OCI-LY7 (cell line): ENCODE data around the gene BOD1L1.

Experiments
- EZH2phosphoT487 ChIP-seq: fragments of 200-600 bp; sonication (generic); IDR thresholded peaks from 2 replicates; pipeline ENCODE4 v1.6.1; 2018; ENCODE audit warnings: low read depth, borderline replicate concordance, mild to moderate bottlenecking, mixed run types, antibody characterized with exemption, low read length, moderate library complexity, mixed read lengths
- TF ChIP-seq, protein P1 (sequence below): fragments of 200-600 bp; sonication (generic); conservative IDR thresholded peaks from 2 replicates; pipeline ENCODE4 v1.5.1; 2014; ENCODE audit warnings: mild to moderate bottlenecking, antibody characterized with exemption, low read length, moderate library complexity, mixed read lengths

DNA sequence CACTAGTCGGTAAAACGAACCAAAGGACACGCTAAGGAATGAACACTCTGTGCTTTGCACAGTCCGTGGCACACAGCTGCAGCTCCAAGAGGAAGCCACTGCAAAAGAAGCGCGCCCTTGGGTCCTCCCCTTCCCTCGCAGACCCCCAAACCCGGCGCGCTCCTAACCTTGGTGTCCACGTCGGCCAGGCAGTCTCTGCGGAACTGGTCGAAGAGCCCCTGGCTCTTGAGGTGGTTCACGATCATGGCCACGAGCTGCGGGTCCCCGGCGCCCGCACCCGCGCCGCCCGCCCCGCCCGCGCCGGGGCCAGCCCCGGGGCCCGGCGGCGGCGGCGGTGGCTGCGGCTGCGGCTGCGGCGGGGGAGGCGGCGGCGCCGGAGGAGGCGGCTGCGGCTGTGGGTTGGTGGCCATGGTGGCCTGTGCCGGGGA lies 333 bp downstream of the BOD1L1 start:
- TF ChIP-seq, protein P1, sequence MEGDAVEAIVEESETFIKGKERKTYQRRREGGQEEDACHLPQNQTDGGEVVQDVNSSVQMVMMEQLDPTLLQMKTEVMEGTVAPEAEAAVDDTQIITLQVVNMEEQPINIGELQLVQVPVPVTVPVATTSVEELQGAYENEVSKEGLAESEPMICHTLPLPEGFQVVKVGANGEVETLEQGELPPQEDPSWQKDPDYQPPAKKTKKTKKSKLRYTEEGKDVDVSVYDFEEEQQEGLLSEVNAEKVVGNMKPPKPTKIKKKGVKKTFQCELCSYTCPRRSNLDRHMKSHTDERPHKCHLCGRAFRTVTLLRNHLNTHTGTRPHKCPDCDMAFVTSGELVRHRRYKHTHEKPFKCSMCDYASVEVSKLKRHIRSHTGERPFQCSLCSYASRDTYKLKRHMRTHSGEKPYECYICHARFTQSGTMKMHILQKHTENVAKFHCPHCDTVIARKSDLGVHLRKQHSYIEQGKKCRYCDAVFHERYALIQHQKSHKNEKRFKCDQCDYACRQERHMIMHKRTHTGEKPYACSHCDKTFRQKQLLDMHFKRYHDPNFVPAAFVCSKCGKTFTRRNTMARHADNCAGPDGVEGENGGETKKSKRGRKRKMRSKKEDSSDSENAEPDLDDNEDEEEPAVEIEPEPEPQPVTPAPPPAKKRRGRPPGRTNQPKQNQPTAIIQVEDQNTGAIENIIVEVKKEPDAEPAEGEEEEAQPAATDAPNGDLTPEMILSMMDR: no peak
- no peak for TF ChIP-seq EZH2phosphoT487
